ENCODE measurements around the gene DDA1. TPM values are rescaled to one million over a fixed set of nuclear protein-coding genes. Genes with fewer than 3 reads are reported as not detected.

DDA1 gene
- total and polyA plus RNA-seq, 9 of the 15 experiments (the other 6 are each of a cell fraction or from before 2014, with no cell fraction given): 1.4 to 83.8 (median 33.8) TPM

- no peak for TF ChIP-seq XRCC4 (IDR thresholded peaks at IDR 0.05; ENCODE audit: extremely low read depth, insufficient read depth, insufficient read length)
- no peak for TF ChIP-seq NCOA2 (IDR thresholded peaks at IDR 0.05; ENCODE audit: partially characterized antibody in 2 of 2)
- TF ChIP-seq FOXJ3 (CRISPR knock-in tag; IDR thresholded peaks at IDR 0.05): no peak
- TF ChIP-seq MAFK (IDR thresholded peaks at IDR 0.05; ENCODE audit: low read length): peak; percentile 25; the same call in 1 of the 2 replicates
- TF ChIP-seq, protein P1, sequence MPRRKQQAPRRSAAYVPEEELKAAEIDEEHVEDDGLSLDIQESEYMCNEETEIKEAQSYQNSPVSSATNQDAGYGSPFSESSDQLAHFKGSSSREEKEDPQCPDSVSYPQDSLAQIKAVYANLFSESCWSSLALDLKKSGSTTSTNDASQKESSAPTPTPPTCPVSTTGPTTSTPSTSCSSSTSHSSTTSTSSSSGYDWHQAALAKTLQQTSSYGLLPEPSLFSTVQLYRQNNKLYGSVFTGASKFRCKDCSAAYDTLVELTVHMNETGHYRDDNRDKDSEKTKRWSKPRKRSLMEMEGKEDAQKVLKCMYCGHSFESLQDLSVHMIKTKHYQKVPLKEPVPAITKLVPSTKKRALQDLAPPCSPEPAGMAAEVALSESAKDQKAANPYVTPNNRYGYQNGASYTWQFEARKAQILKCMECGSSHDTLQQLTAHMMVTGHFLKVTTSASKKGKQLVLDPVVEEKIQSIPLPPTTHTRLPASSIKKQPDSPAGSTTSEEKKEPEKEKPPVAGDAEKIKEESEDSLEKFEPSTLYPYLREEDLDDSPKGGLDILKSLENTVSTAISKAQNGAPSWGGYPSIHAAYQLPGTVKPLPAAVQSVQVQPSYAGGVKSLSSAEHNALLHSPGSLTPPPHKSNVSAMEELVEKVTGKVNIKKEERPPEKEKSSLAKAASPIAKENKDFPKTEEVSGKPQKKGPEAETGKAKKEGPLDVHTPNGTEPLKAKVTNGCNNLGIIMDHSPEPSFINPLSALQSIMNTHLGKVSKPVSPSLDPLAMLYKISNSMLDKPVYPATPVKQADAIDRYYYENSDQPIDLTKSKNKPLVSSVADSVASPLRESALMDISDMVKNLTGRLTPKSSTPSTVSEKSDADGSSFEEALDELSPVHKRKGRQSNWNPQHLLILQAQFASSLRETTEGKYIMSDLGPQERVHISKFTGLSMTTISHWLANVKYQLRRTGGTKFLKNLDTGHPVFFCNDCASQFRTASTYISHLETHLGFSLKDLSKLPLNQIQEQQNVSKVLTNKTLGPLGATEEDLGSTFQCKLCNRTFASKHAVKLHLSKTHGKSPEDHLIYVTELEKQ (CRISPR knock-in tag; IDR thresholded peaks at IDR 0.05): no peak
- TF ChIP-seq, protein P2, sequence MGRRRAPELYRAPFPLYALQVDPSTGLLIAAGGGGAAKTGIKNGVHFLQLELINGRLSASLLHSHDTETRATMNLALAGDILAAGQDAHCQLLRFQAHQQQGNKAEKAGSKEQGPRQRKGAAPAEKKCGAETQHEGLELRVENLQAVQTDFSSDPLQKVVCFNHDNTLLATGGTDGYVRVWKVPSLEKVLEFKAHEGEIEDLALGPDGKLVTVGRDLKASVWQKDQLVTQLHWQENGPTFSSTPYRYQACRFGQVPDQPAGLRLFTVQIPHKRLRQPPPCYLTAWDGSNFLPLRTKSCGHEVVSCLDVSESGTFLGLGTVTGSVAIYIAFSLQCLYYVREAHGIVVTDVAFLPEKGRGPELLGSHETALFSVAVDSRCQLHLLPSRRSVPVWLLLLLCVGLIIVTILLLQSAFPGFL (CRISPR knock-in tag; IDR thresholded peaks at IDR 0.05): no peak
- no peak for TF ChIP-seq CBFA2T3 (IDR thresholded peaks at IDR 0.05)
- peak; percentile 87 for TF ChIP-seq TAF7 (tag; IDR thresholded peaks at IDR 0.05)
- TF ChIP-seq KAT8 (IDR thresholded peaks at IDR 0.05; ENCODE audit: low read depth): peak; percentile 79; the same call in 1 of the 2 replicates
- TF ChIP-seq MCM7 (IDR thresholded peaks at IDR 0.05): peak in 1 of 2 experiments; percentile 89; a peak in 1 of 4 replicates
- TF ChIP-seq STAT5B (CRISPR knock-in tag; IDR thresholded peaks at IDR 0.05): no peak
- no peak for TF ChIP-seq BCL6 (CRISPR knock-in tag; IDR thresholded peaks at IDR 0.05)
- 0 out of 2 replicates have a peak, but pooled peaks have one; percentile 14 for TF ChIP-seq E2F5 (CRISPR knock-in tag; IDR thresholded peaks at IDR 0.05)
- TF ChIP-seq, protein P3, sequence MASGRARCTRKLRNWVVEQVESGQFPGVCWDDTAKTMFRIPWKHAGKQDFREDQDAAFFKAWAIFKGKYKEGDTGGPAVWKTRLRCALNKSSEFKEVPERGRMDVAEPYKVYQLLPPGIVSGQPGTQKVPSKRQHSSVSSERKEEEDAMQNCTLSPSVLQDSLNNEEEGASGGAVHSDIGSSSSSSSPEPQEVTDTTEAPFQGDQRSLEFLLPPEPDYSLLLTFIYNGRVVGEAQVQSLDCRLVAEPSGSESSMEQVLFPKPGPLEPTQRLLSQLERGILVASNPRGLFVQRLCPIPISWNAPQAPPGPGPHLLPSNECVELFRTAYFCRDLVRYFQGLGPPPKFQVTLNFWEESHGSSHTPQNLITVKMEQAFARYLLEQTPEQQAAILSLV (tag; IDR thresholded peaks at IDR 0.05): no peak
- TF ChIP-seq EGR1 (conservative IDR thresholded peaks at IDR 0.05): peak; percentile 75
- no peak for TF ChIP-seq BRCA1 (IDR thresholded peaks at IDR 0.05)
- no peak for TF ChIP-seq BRCA1 (CRISPR knock-in tag; IDR thresholded peaks at IDR 0.05)
- TF ChIP-seq, protein P4, sequence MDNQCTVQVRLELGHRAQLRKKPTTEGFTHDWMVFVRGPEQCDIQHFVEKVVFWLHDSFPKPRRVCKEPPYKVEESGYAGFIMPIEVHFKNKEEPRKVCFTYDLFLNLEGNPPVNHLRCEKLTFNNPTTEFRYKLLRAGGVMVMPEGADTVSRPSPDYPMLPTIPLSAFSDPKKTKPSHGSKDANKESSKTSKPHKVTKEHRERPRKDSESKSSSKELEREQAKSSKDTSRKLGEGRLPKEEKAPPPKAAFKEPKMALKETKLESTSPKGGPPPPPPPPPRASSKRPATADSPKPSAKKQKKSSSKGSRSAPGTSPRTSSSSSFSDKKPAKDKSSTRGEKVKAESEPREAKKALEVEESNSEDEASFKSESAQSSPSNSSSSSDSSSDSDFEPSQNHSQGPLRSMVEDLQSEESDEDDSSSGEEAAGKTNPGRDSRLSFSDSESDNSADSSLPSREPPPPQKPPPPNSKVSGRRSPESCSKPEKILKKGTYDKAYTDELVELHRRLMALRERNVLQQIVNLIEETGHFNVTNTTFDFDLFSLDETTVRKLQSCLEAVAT (IDR thresholded peaks at IDR 0.05): peak; percentile 31 to 84; a peak in 2 of 4 replicates
- TF ChIP-seq SREBF2 (CRISPR knock-in tag; IDR thresholded peaks at IDR 0.05): no peak
Measured at GRCh38 chr19:17336872-17337674, 27.7 kb downstream of the DDA1 start, which contains the start of gene GTPBP3 (continued).

Data from K562 (cell line).